ENCODE results near the gene ZNF554. TPM values are rescaled to one million over a fixed set of nuclear protein-coding genes. Genes with fewer than 3 reads are reported as not detected.

Gene ZNF554
- total and polyA plus RNA-seq, 2 of the 8 experiments (the other 6 are each of a cell fraction or from before 2014, with no cell fraction given), result 1.8 to 5.7 TPM

DNA sequence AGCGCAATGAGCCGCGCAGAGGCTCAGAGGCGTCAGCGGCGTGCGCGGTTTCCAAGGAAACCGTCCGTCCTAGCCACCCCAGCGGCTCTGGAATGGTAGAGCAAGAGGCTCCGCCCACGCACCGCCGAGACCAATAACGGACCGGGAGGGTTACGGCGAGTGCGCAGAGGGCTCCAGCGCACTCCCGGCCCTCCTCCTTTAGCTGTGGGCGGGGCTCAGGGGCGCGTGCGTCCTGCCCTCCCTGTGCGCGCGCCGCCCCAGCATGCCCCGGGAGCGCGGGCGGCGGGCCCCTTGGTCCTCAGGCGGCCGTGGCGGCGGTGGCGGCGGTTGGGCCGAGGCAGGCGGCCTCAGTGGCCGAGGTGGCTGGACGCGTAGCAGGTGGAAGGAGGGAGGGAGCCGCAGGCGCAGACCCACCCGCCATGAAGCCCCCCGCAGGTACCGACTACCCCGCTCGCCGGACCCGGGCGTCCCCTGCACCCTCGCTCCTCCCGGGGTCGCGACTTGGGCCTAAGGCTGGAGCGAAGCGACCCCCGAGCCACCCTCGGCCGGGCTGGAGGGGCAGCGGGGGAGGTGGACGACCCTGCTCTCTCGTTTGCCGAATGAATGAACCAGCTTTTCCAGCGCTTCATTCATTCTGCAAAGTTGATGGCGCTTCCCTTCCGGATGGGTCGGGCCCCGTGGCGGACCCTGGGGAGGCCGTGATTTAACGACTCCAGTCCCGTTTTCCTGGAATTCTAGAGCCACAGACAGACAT lies 34.2 kb upstream of the ZNF554 start, which contains the start of gene THOP1:
TSS of gene THOP1 (plus strand) at position 260 of the 754 bp plus-strand sequence. CDS start at position 420, 160 bp downstream.
- peak within 1 kb of the TSS; percentile 78; the same call in 1 of the 2 replicates for H2BK5ac ChIP-seq (ENCODE audit: low read depth, low read length)
- FAIRE-seq (no peak), DNase-seq (ENCODE audit: low read depth in 1 of 2, low spot score in 2 of 2) (peak; percentile 95 to 97)
- no peak within 1 kb of the TSS for H2BK20ac ChIP-seq (ENCODE audit: low read length)
- no peaks in the 10 kb centered on the region for H3K9me3 ChIP-seq (ENCODE audit: insufficient read depth in 2 of 2, low read depth in 1 of 2, low read length in 1 of 2)
- 1% methylated on average over 47 of the region's 78 CpGs; no CpG with 5 or more reads in 1 of the 2 experiments for WGBS, 2 experiments (ENCODE audit: extremely low coverage in 1 of 2, insufficient coverage in 1 of 2, insufficient read length in 1 of 2, insufficient replicate concordance in 2 of 2, low coverage in 1 of 2, low lambda C conversion rate in 2 of 2, missing lambda C conversion rate in 1 of 2)
- peaks cover 4% of the 10 kb centered on the region; the same call in 1 of the 2 replicates for H3K79me1 ChIP-seq (ENCODE audit: low read depth, low read length)
- no peak within 1 kb of the TSS for H3K4ac ChIP-seq (replicated peaks; ENCODE audit: insufficient read length, low read depth, low read length)
- H3K56ac ChIP-seq (replicated peaks; ENCODE audit: insufficient read length, low read depth, low read length), result peak within 1 kb of the TSS; percentile 80
- peak within 1 kb of the TSS; percentile 76 to 90 for H3K4me2 ChIP-seq (ENCODE audit: insufficient read depth in 1 of 2, low read depth in 2 of 2, low read length in 2 of 2)
- ChIA-PET CTCF (ENCODE audit: partially characterized antibody) (interaction anchor here (0.9 to 1.4 kb wide), 3 partner anchors 11 to 100 kb away, joined by 3 read pairs; no protein-coding TSS in a partner anchor), POLR2A (ENCODE audit: partially characterized antibody) (interaction anchor here (0.5 to 1.0 kb wide), 3 partner anchors 27 to 146 kb away, joined by 3 read pairs; no protein-coding TSS in a partner anchor)
- H4K20me1 ChIP-seq (replicated peaks in 1 of 2; ENCODE audit: control insufficient read depth in 1 of 2, insufficient read depth in 2 of 2, low read length in 2 of 2), result peaks cover 6 to 28% of the 10 kb centered on the region in 2 experiments
- no peak within 1 kb of the TSS for H3K23ac ChIP-seq (ENCODE audit: insufficient read length)
- H3K27ac ChIP-seq (ENCODE audit: low read depth, low read length), result peak within 1 kb of the TSS; percentile 46
- H3K14ac ChIP-seq (ENCODE audit: insufficient read length), result no peak within 1 kb of the TSS
- H2BK120ac ChIP-seq (replicated peaks; ENCODE audit: low read depth, low read length), result no peak within 1 kb of the TSS
- H3K4me3 ChIP-seq (ENCODE audit: extremely low read depth in 1 of 4, insufficient read depth in 2 of 4, low read depth in 3 of 4, low read length in 4 of 4), result peak within 1 kb of the TSS; percentile 74 to 98 (median 92)
- H4K5ac ChIP-seq (ENCODE audit: insufficient read length, low read depth, low read length), result no peak within 1 kb of the TSS
- H4K8ac ChIP-seq (ENCODE audit: extremely low read depth, insufficient read depth, low read length), result peak within 1 kb of the TSS; percentile 94
- peaks cover 1 to 13% (median 5%) of the 10 kb centered on the region in 4 experiments; a peak in 7 of 8 replicates for H3K36me3 ChIP-seq (ENCODE audit: control insufficient read depth in 2 of 4, insufficient read depth in 4 of 4, low read length in 3 of 4)
- no peaks in the 10 kb centered on the region for H3K27me3 ChIP-seq (replicated peaks in 1 of 4; ENCODE audit: control insufficient read depth in 3 of 4, extremely low read depth in 1 of 4, insufficient read depth in 3 of 4, low read length in 3 of 4)
- H3K9ac ChIP-seq (replicated peaks in 1 of 4; ENCODE audit: extremely low read depth in 1 of 4, low read depth in 3 of 4, low read length in 3 of 4), result peak within 1 kb of the TSS; percentile 68 to 85 (median 72)
- no peak within 1 kb of the TSS; the same call in none of the 2 replicates for H3K18ac ChIP-seq (ENCODE audit: extremely low read depth, low read length)
- H2BK15ac ChIP-seq (ENCODE audit: low read length), result no peak within 1 kb of the TSS
- no peak within 1 kb of the TSS; the same call in 1 of the 2 replicates for H2AFZ ChIP-seq (ENCODE audit: low read length)
- H2BK12ac ChIP-seq (ENCODE audit: low read depth, low read length), result no peak within 1 kb of the TSS
- peaks cover 10% of the 10 kb centered on the region for H3K23me2 ChIP-seq (ENCODE audit: low read depth, low read length)
- H2AK5ac ChIP-seq (ENCODE audit: low read depth, low read length), result 0 out of 2 replicates have a peak within 1 kb of the TSS, but pooled peaks have one; percentile 10
- no peak within 1 kb of the TSS for H4K91ac ChIP-seq (replicated peaks; ENCODE audit: insufficient read length, low read length)
- peaks cover 31 to 71% of the 10 kb centered on the region in 2 experiments for H3K79me2 ChIP-seq (ENCODE audit: control insufficient read depth in 1 of 2, insufficient read depth in 2 of 2, low read length in 2 of 2)
- peaks cover 0 to 6% (median 2%) of the 10 kb centered on the region in 4 experiments; a peak in 4 of 7 replicates for H3K4me1 ChIP-seq (replicated peaks in 1 of 4; ENCODE audit: control insufficient read depth in 3 of 4, insufficient read depth in 4 of 4, low read length in 3 of 4)
- TF ChIP-seq TAF1 (IDR thresholded peaks at IDR 0.05; ENCODE audit: low read depth, low read length), result peak; percentile 79
- TF ChIP-seq JUND (IDR thresholded peaks at IDR 0.05; ENCODE audit: low read length), result no peak
- TF ChIP-seq, protein P1, sequence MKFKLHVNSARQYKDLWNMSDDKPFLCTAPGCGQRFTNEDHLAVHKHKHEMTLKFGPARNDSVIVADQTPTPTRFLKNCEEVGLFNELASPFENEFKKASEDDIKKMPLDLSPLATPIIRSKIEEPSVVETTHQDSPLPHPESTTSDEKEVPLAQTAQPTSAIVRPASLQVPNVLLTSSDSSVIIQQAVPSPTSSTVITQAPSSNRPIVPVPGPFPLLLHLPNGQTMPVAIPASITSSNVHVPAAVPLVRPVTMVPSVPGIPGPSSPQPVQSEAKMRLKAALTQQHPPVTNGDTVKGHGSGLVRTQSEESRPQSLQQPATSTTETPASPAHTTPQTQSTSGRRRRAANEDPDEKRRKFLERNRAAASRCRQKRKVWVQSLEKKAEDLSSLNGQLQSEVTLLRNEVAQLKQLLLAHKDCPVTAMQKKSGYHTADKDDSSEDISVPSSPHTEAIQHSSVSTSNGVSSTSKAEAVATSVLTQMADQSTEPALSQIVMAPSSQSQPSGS (IDR thresholded peaks at IDR 0.05; ENCODE audit: low read length), result no peak
- TF ChIP-seq SP1 (IDR thresholded peaks at IDR 0.05; ENCODE audit: low read depth, low read length), result 0 out of 2 replicates have a peak, but pooled peaks have one; percentile 14
- TF ChIP-seq, protein P2, sequence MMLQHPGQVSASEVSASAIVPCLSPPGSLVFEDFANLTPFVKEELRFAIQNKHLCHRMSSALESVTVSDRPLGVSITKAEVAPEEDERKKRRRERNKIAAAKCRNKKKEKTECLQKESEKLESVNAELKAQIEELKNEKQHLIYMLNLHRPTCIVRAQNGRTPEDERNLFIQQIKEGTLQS (IDR thresholded peaks at IDR 0.05; ENCODE audit: insufficient read depth, low read depth, low read length), result no peak
- TF ChIP-seq SP2 (IDR thresholded peaks at IDR 0.05; ENCODE audit: low read length), result no peak
- no peak for TF ChIP-seq CBX5 (IDR thresholded peaks at IDR 0.05; ENCODE audit: low read depth, low read length)
- no peak for TF ChIP-seq ZNF274 (IDR thresholded peaks at IDR 0.05; ENCODE audit: borderline replicate concordance, extremely low read depth, low read length)
- TF ChIP-seq, protein P3, sequence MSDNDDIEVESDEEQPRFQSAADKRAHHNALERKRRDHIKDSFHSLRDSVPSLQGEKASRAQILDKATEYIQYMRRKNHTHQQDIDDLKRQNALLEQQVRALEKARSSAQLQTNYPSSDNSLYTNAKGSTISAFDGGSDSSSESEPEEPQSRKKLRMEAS (IDR thresholded peaks at IDR 0.05), result peak; percentile 62; the same call in 1 of the 2 replicates
